ENCODE data around the gene METRN. TPM values are rescaled to one million over a fixed set of nuclear protein-coding genes. Genes with fewer than 3 reads are reported as not detected.

METRN gene
- total and polyA plus RNA-seq, 2 experiments from 2014 or later, result 21.6 to 98.1 TPM

- Histone ChIP-seq H3K4me1 (ENCODE audit: insufficient read depth) (no peaks in the 10 kb centered on the region), H3K36me3 (ENCODE audit: low read depth) (no peaks in the 10 kb centered on the region), H2AFZ (no peak overlapping the region), H3K4me2 (ENCODE audit: unreplicated experiment) (no peak overlapping the region), H3K27ac (no peak overlapping the region), H3K79me2 (ENCODE audit: insufficient read depth) (no peaks in the 10 kb centered on the region), H3K9me2 (ENCODE audit: insufficient read depth) (no peaks in the 10 kb centered on the region), H3K9ac (no peak overlapping the region), H3K27me3 (replicated peaks; ENCODE audit: insufficient read depth) (no peaks in the 10 kb centered on the region), H4K20me1 (ENCODE audit: insufficient read depth) (no peaks in the 10 kb centered on the region), H3K4me3 (no peak overlapping the region), H3K9me3 (ENCODE audit: low read depth) (no peaks in the 10 kb centered on the region), H3F3A (ENCODE audit: insufficient read depth) (no peaks in the 10 kb centered on the region)
- WGBS, 2 experiments (ENCODE audit: low coverage in 1 of 2, low lambda C conversion rate in 2 of 2, missing lambda C conversion rate in 2 of 2), result 69 to 77% methylated on average over 15 to 21 of the region's 21 CpGs
- in situ Hi-C loops (cut with MboI), result no loop called here
- no peak for TF ChIP-seq EZH2 (IDR thresholded peaks at IDR 0.05; ENCODE audit: insufficient read depth, poor library complexity, severe bottlenecking)
- no peak for TF ChIP-seq EZH2phosphoT487 (IDR thresholded peaks at IDR 0.05; ENCODE audit: insufficient read depth, low read depth)
- DNase-seq, result no peak
Measured at GRCh38 chr16:763369-764183, 48.7 kb downstream of the METRN start.

GRCh38 chr16:764184-764750 is 49.3 kb downstream of the METRN start:
- H3K4me1 ChIP-seq (ENCODE audit: insufficient read depth), result no peaks in the 10 kb centered on the region
- TF ChIP-seq EZH2 (IDR thresholded peaks at IDR 0.05; ENCODE audit: insufficient read depth, poor library complexity, severe bottlenecking) (no peak), EZH2phosphoT487 (IDR thresholded peaks at IDR 0.05; ENCODE audit: insufficient read depth, low read depth) (no peak)
- H4K20me1 ChIP-seq (ENCODE audit: insufficient read depth), result no peaks in the 10 kb centered on the region
- no peak overlapping the region for H3K4me2 ChIP-seq (ENCODE audit: unreplicated experiment)
- H3K9me2 ChIP-seq (ENCODE audit: insufficient read depth), result no peaks in the 10 kb centered on the region
- H3K79me2 ChIP-seq (ENCODE audit: insufficient read depth), result no peaks in the 10 kb centered on the region
- WGBS, 2 experiments (ENCODE audit: low coverage in 1 of 2, low lambda C conversion rate in 2 of 2, missing lambda C conversion rate in 2 of 2), result 53 to 67% methylated on average over 15 to 18 of the region's 20 CpGs
- no peak overlapping the region for H3K27ac ChIP-seq
- H3K9me3 ChIP-seq (ENCODE audit: low read depth), result no peaks in the 10 kb centered on the region
- H3F3A ChIP-seq (ENCODE audit: insufficient read depth), result no peaks in the 10 kb centered on the region
- no peaks in the 10 kb centered on the region for H3K27me3 ChIP-seq (replicated peaks; ENCODE audit: insufficient read depth)
- H3K9ac ChIP-seq, result no peak overlapping the region
- DNase-seq, result no peak
- H3K4me3 ChIP-seq, result no peak overlapping the region
- in situ Hi-C loops (cut with MboI), result no loop called here
- no peaks in the 10 kb centered on the region for H3K36me3 ChIP-seq (ENCODE audit: low read depth)
- no peak overlapping the region for H2AFZ ChIP-seq

- no peaks in the 10 kb centered on the region for H3K27me3 ChIP-seq (replicated peaks; ENCODE audit: insufficient read depth)
- H3K4me3 ChIP-seq, result no peak overlapping the region
- no peaks in the 10 kb centered on the region for H3K9me2 ChIP-seq (ENCODE audit: insufficient read depth)
- H2AFZ ChIP-seq, result no peak overlapping the region
- no peaks in the 10 kb centered on the region for H3K9me3 ChIP-seq (ENCODE audit: low read depth)
- H3K9ac ChIP-seq, result no peak overlapping the region
- 59 to 62% methylated on average over 14 to 35 of the region's 38 CpGs for WGBS, 2 experiments (ENCODE audit: low coverage in 1 of 2, low lambda C conversion rate in 2 of 2, missing lambda C conversion rate in 2 of 2)
- H3F3A ChIP-seq (ENCODE audit: insufficient read depth), result no peaks in the 10 kb centered on the region
- DNase-seq, result no peak
- no peaks in the 10 kb centered on the region for H4K20me1 ChIP-seq (ENCODE audit: insufficient read depth)
- H3K4me2 ChIP-seq (ENCODE audit: unreplicated experiment), result no peak overlapping the region
- in situ Hi-C loops (cut with MboI), result no loop called here
- TF ChIP-seq EZH2 (IDR thresholded peaks at IDR 0.05; ENCODE audit: insufficient read depth, poor library complexity, severe bottlenecking) (no peak), EZH2phosphoT487 (IDR thresholded peaks at IDR 0.05; ENCODE audit: insufficient read depth, low read depth) (no peak)
- H3K27ac ChIP-seq, result no peak overlapping the region
- H3K4me1 ChIP-seq (ENCODE audit: insufficient read depth), result no peaks in the 10 kb centered on the region
- no peaks in the 10 kb centered on the region for H3K36me3 ChIP-seq (ENCODE audit: low read depth)
- no peaks in the 10 kb centered on the region for H3K79me2 ChIP-seq (ENCODE audit: insufficient read depth)
Measured at GRCh38 chr16:764848-765487, 50.0 kb downstream of the METRN start.

- Histone ChIP-seq H3K27ac (no peak overlapping the region), H3K9me2 (ENCODE audit: insufficient read depth) (no peaks in the 10 kb centered on the region), H3K27me3 (replicated peaks; ENCODE audit: insufficient read depth) (no peaks in the 10 kb centered on the region), H3K4me1 (ENCODE audit: insufficient read depth) (no peaks in the 10 kb centered on the region), H3K79me2 (ENCODE audit: insufficient read depth) (no peaks in the 10 kb centered on the region), H3K4me2 (ENCODE audit: unreplicated experiment) (no peak overlapping the region), H3F3A (ENCODE audit: insufficient read depth) (no peaks in the 10 kb centered on the region), H3K36me3 (ENCODE audit: low read depth) (no peaks in the 10 kb centered on the region), H3K9me3 (ENCODE audit: low read depth) (no peaks in the 10 kb centered on the region), H4K20me1 (ENCODE audit: insufficient read depth) (no peaks in the 10 kb centered on the region), H2AFZ (no peak overlapping the region), H3K4me3 (no peak overlapping the region), H3K9ac (no peak overlapping the region)
- no peak for DNase-seq
- in situ Hi-C loops (cut with MboI), result no loop called here
- no peak for TF ChIP-seq EZH2phosphoT487 (IDR thresholded peaks at IDR 0.05; ENCODE audit: insufficient read depth, low read depth)
- TF ChIP-seq EZH2 (IDR thresholded peaks at IDR 0.05; ENCODE audit: insufficient read depth, poor library complexity, severe bottlenecking), result no peak
- 85 to 91% methylated on average over 7 to 29 of the region's 29 CpGs for WGBS, 2 experiments (ENCODE audit: low coverage in 1 of 2, low lambda C conversion rate in 2 of 2, missing lambda C conversion rate in 2 of 2)
Measured at GRCh38 chr16:765488-765865, 50.6 kb downstream of the METRN start.
